DMS53 treated with DMSO at 0.1 percent for 48 hours (cell line): Measurements from ENCODE around the gene DROSHA.

Experiments used
- DNase-seq: peaks from one replicate; lab custom pipeline; 2025; ENCODE audit not compliant: unreplicated experiment; lab: John Stamatoyannopoulos, UW

Gene DROSHA

DNA sequence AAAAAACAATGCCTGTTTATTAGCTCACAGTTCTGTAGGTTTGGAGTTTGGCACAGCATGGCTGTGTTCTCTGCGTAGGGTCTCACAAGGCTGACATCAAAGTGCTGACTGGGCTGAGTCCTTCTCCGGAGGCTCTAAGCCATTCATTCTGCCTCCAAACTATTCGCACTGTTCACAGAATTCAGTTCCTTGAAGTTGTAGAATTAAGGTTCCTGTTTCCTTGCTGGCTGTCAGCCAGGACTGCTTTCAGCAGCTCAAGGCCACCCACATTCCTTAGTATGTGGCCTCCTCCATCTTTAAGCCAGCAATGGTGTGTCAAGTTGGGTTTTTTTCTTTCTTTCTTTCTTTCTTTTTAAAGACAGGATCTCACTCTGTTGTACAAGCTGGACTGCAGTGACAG, 176.6 kb downstream of the DROSHA start:
- no peak for DNase-seq
